HCT116 (cell line): ENCODE data around the gene FBXO24.
A peak's percentile ranks its signal among the peaks of the same experiment; 100 is the strongest.

Source experiments
- CBX3 ChIP-seq: IDR thresholded peaks from 2 replicates; pipeline ENCODE4 v1.6.1; 2012; ENCODE audit warnings: low read depth
- CTCF ChIP-seq, 3 experiments: fragments of 200-600 bp in 1 of 3; sonication (generic) in 1 of 3; IDR thresholded peaks in 2 of 3; conservative IDR thresholded peaks in 1 of 3; 2 replicates each; pipeline ENCODE4 v1.5.1; 2012 to 2017; ENCODE audit warnings: low read depth in 2 of 3, low read length in 2 of 3, antibody characterized with exemption in 1 of 3, borderline replicate concordance in 1 of 3, control low read depth in 1 of 3, mild to moderate bottlenecking in 1 of 3, mixed read lengths in 1 of 3, mixed run types in 1 of 3, moderate library complexity in 1 of 3; ENCODE audit not compliant: insufficient read depth in 1 of 3
- EGR1 ChIP-seq: IDR thresholded peaks from 2 replicates; pipeline ENCODE4 v1.6.1; 2012; ENCODE audit warnings: low read depth
- EZH2 ChIP-seq: fragments of 200-600 bp; sonication (generic); IDR thresholded peaks from 2 replicates; pipeline ENCODE4 v1.6.1; 2017; ENCODE audit warnings: antibody characterized with exemption, mixed run types
- POLR2A ChIP-seq: IDR thresholded peaks from 2 replicates; pipeline ENCODE4 v1.7.0; 2011; ENCODE audit warnings: borderline replicate concordance; ENCODE audit not compliant: insufficient read depth, insufficient read length; ENCODE audit errors: extremely low read depth
- RAD21 ChIP-seq: IDR thresholded peaks from 2 replicates; pipeline ENCODE4 v1.6.1; 2012; ENCODE audit warnings: low read depth, mild to moderate bottlenecking
- REST ChIP-seq: IDR thresholded peaks from 2 replicates; pipeline ENCODE4 v1.6.1; 2012; ENCODE audit warnings: low read depth
- ZFX ChIP-seq: fragments of 450-650 bp; IDR thresholded peaks from 2 replicates; pipeline ENCODE4 v1.6.1; 2017

- TF ChIP-seq EZH2 (no peak), RAD21 (no peak), EGR1 (no peak), POLR2A (peak; percentile 55), ZFX (peak; percentile 41; the same call in 1 of the 2 replicates), REST (no peak), CBX3 (no peak), CTCF (IDR thresholded peaks at IDR 0.05 in 2 of 3, conservative IDR thresholded peaks at IDR 0.05 in 1 of 3; ENCODE audit: borderline replicate concordance in 1 of 3, insufficient read depth in 1 of 3, low read depth in 2 of 3, low read length in 2 of 3) (0 out of 6 replicates have a peak, but pooled peaks of 1 of the 3 experiments have one; percentile 6)
Measured at GRCh38 chr7:100585511-100586265, 440 bp upstream of the FBXO24 start, which contains the start of gene LRCH4.
